ENCODE results near the gene MRPL44. TPM values are rescaled to one million over a fixed set of nuclear protein-coding genes. Genes with fewer than 3 reads are reported as not detected.
A peak's percentile ranks its signal among the peaks of the same experiment; 100 is the strongest.

The MRPL44 gene
- total RNA-seq, 1 experiment from 2014 or later = 64.9 TPM

- POLR2A ChIA-PET = no interaction called here
- CTCF ChIA-PET = interaction anchor here (0.7 to 2.2 kb wide), 8 partner anchors 17 to 370 kb away, joined by 3 to 36 read pairs (median 6); no protein-coding TSS in a partner anchor
- H3K4me3 ChIP-seq (ENCODE audit: low read depth, low read length) = no peak overlapping the region
Measured at GRCh38 chr2:223989856-223990232, 32.6 kb downstream of the MRPL44 start.

GRCh38 chr2:223991611-223992010 is 34.3 kb downstream of the MRPL44 start:
- BruUV-seq (replicated peaks) = no TSS peak
- no peak overlapping the region for H3K4me3 Mint-ChIP-seq (ENCODE audit: unreplicated experiment)

More at GRCh38 chr2:223989856-223990232, 32.6 kb downstream of the MRPL44 start:
- no peaks in the 10 kb centered on the region for H3K27me3 ChIP-seq (replicated peaks; ENCODE audit: control insufficient read depth, insufficient read depth, low read length)
- H3K4me1 Mint-ChIP-seq (ENCODE audit: low read depth, unreplicated experiment) = peaks cover 10% of the 10 kb centered on the region
- H3K27ac Mint-ChIP-seq (ENCODE audit: unreplicated experiment) = no peak overlapping the region
- no peak overlapping the region for H3K4me3 Mint-ChIP-seq (ENCODE audit: unreplicated experiment)
- no peaks in the 10 kb centered on the region for H3K9me3 ChIP-seq
- peaks cover 11% of the 10 kb centered on the region for H3K27me3 Mint-ChIP-seq (ENCODE audit: insufficient read depth, unreplicated experiment)
- no peaks in the 10 kb centered on the region for H3K36me3 Mint-ChIP-seq (ENCODE audit: insufficient read depth, unreplicated experiment)
- H3K4me1 ChIP-seq = peaks cover 5% of the 10 kb centered on the region
- BruUV-seq (replicated peaks) = no TSS peak
- intact Hi-C loops (cut with micrococcal nuclease; ENCODE audit: unreplicated experiment) = loop anchor here (1.0 to 5.0 kb wide), 4 partner anchors 20 to 457 kb away; no protein-coding TSS in a partner anchor
- TF ChIP-seq CTCF (IDR thresholded peaks at IDR 0.05; ENCODE audit: insufficient read depth in 1 of 2, low read depth in 1 of 2, low read length in 1 of 2, severe bottlenecking in 1 of 2, unreplicated experiment in 1 of 2) = no peak
- no peaks in the 10 kb centered on the region for H3K9me3 Mint-ChIP-seq (ENCODE audit: unreplicated experiment)
- no peaks in the 10 kb centered on the region for H3K36me3 ChIP-seq (ENCODE audit: control insufficient read depth, insufficient read depth, low read length)
- no peak for DNase-seq

GRCh38 chr2:223993634-223994232 is 36.5 kb downstream of the MRPL44 start:
- ChIA-PET CTCF (interaction anchor here (0.6 to 5.0 kb wide), 17 partner anchors 14 to 375 kb away, joined by 3 to 102 read pairs (median 4); partner anchors contain the start of gene SERPINE2), POLR2A (no interaction called here)
- intact Hi-C loops (cut with micrococcal nuclease; ENCODE audit: unreplicated experiment) = loop anchor here (1.0 to 5.0 kb wide), 6 partner anchors 46 to 454 kb away; partner anchors contain the start of gene SERPINE2
- Mint-ChIP-seq H3K4me3 (ENCODE audit: unreplicated experiment) (no peak overlapping the region), H3K27ac (ENCODE audit: unreplicated experiment) (no peak overlapping the region), H3K27me3 (ENCODE audit: insufficient read depth, unreplicated experiment) (no peaks in the 10 kb centered on the region), H3K36me3 (ENCODE audit: insufficient read depth, unreplicated experiment) (no peaks in the 10 kb centered on the region), H3K4me1 (ENCODE audit: low read depth, unreplicated experiment) (peaks cover 10% of the 10 kb centered on the region), H3K9me3 (ENCODE audit: unreplicated experiment) (no peaks in the 10 kb centered on the region)
- Histone ChIP-seq H3K9me3 (peaks cover 4% of the 10 kb centered on the region; the same call in 1 of the 2 replicates), H3K36me3 (ENCODE audit: control insufficient read depth, insufficient read depth, low read length) (no peaks in the 10 kb centered on the region), H3K4me3 (ENCODE audit: low read depth, low read length) (no peak overlapping the region), H3K4me1 (peaks cover 5% of the 10 kb centered on the region), H3K27me3 (replicated peaks; ENCODE audit: control insufficient read depth, insufficient read depth, low read length) (no peaks in the 10 kb centered on the region)
- DNase-seq = peak; percentile 73 to 79
- BruUV-seq (replicated peaks) = no TSS peak
- peak; percentile 90 to 92 for TF ChIP-seq CTCF (IDR thresholded peaks at IDR 0.05; ENCODE audit: insufficient read depth in 1 of 2, low read depth in 1 of 2, low read length in 1 of 2, severe bottlenecking in 1 of 2, unreplicated experiment in 1 of 2)

More at GRCh38 chr2:223991611-223992010, 34.3 kb downstream of the MRPL44 start:
- H3K9me3 ChIP-seq = peaks cover 4% of the 10 kb centered on the region; the same call in 1 of the 2 replicates
- H3K9me3 Mint-ChIP-seq (ENCODE audit: unreplicated experiment) = no peaks in the 10 kb centered on the region
- intact Hi-C loops (cut with micrococcal nuclease; ENCODE audit: unreplicated experiment) = loop anchor here (2.0 to 5.0 kb wide), 2 partner anchors 377 to 456 kb away; no protein-coding TSS in a partner anchor
- no peak for TF ChIP-seq CTCF (IDR thresholded peaks at IDR 0.05; ENCODE audit: insufficient read depth in 1 of 2, low read depth in 1 of 2, low read length in 1 of 2, severe bottlenecking in 1 of 2, unreplicated experiment in 1 of 2)
- ChIA-PET POLR2A (no interaction called here), CTCF (interaction anchor here (3.4 to 5.0 kb wide), 2 partner anchors 292 to 296 kb away, joined by 25 to 102 read pairs; no protein-coding TSS in a partner anchor)
- H3K4me1 ChIP-seq = peaks cover 5% of the 10 kb centered on the region
- no peaks in the 10 kb centered on the region for H3K27me3 ChIP-seq (replicated peaks; ENCODE audit: control insufficient read depth, insufficient read depth, low read length)
- no peaks in the 10 kb centered on the region for H3K36me3 ChIP-seq (ENCODE audit: control insufficient read depth, insufficient read depth, low read length)
- DNase-seq = no peak
- H3K4me1 Mint-ChIP-seq (ENCODE audit: low read depth, unreplicated experiment) = peaks cover 10% of the 10 kb centered on the region
- H3K27ac Mint-ChIP-seq (ENCODE audit: unreplicated experiment) = no peak overlapping the region
- H3K4me3 ChIP-seq (ENCODE audit: low read depth, low read length) = no peak overlapping the region
- no peaks in the 10 kb centered on the region for H3K36me3 Mint-ChIP-seq (ENCODE audit: insufficient read depth, unreplicated experiment)
- peaks cover 9% of the 10 kb centered on the region for H3K27me3 Mint-ChIP-seq (ENCODE audit: insufficient read depth, unreplicated experiment)
